ENCODE measurements around the gene TUFT1.
"Not testable (repeated sequence)": the region's sequence is repeated elsewhere in the genome, so short reads cannot be mapped to it uniquely, and the experiment has no call there.

The TUFT1 gene

DNA sequence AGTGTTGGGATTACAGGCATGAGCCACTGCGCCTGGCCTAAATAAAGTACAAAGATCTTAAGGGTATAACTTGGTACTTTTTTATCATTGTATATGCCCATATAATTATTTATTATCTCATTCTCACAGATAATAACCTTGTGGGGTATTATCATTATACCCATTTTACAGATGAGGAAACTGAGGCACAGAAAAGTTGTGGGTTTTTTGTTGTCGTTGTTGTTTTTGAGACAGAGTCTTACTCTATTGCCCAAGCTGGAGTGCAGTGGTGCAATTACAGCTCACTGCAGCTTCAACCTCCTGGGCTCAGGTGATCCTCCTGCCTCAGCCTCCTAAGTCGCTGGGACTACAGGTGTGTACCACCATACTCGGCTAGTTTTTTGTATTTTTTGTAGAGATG lies 24.8 kb upstream of the TUFT1 start:
- no peak for DNase-seq (ENCODE audit: low read depth in 1 of 2, low spot score in 1 of 2)
- no peak for TF ChIP-seq JUND (IDR thresholded peaks at IDR 0.05; ENCODE audit: low read depth)
- in situ Hi-C loops (cut with HindIII; ENCODE audit: low pct_unique_long_range_greater_than_20kb, low sequenced_read_pairs) = no loop called here

DNA sequence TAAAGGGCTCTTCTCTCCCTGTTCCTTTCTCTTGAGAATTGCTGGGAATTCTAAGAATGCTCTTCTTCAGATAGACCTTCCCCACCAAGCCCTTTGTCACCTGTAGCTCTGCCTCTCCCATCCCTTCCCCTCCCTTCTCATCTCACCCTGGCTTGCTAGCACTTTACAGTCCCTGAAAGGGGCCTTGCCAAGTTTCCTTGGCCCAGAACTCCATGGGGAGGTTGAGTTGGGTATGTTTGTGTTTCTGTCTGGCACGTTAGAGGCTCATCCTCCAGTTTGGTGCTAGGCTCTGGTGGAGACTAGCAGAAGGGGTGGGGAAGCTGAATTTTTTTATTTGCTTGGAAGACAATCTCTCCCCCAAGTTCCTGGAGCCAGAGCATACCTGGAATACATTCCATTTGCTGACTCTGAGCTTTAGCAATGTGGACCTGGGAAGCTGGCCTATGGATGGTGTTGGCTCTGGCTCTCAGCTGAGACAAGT lies 24.0 kb upstream of the TUFT1 start:
- in situ Hi-C loops (cut with HindIII; ENCODE audit: low pct_unique_long_range_greater_than_20kb, low sequenced_read_pairs) = no loop called here
- peak; percentile 24 to 88 for DNase-seq (ENCODE audit: low read depth in 1 of 2, low spot score in 1 of 2)
- TF ChIP-seq JUND (IDR thresholded peaks at IDR 0.05; ENCODE audit: low read depth) = no peak

DNA sequence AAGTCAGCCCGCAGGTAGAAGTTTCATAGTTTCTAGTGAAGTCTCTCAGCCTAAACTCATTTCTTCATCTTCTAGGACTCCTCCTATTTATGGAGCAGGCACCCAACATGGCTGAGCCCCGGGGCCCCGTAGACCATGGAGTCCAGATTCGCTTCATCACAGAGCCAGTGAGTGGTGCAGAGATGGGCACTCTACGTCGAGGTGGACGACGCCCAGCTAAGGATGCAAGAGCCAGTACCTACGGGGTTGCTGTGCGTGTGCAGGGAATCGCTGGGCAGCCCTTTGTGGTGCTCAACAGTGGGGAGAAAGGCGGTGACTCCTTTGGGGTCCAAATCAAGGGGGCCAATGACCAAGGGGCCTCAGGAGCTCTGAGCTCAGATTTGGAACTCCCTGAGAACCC lies 21.7 kb upstream of the TUFT1 start:
- in situ Hi-C loops (cut with HindIII; ENCODE audit: low pct_unique_long_range_greater_than_20kb, low sequenced_read_pairs) = no loop called here
- DNase-seq (ENCODE audit: low read depth in 1 of 2, low spot score in 1 of 2) = no peak
- no peak for TF ChIP-seq JUND (IDR thresholded peaks at IDR 0.05; ENCODE audit: low read depth)

DNA sequence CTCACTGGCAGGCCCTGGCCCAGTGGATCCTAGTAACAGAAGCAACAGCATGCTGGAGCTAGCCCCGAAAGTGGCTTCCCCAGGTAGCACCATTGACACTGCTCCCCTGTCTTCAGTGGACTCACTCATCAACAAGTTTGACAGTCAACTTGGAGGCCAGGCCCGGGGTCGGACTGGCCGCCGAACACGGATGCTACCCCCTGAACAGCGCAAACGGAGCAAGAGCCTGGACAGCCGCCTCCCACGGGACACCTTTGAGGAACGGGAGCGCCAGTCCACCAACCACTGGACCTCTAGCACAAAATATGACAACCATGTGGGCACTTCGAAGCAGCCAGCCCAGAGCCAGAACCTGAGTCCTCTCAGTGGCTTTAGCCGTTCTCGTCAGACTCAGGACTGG lies 21.2 kb upstream of the TUFT1 start:
- TF ChIP-seq JUND (IDR thresholded peaks at IDR 0.05; ENCODE audit: low read depth) = no peak
- no peak for DNase-seq (ENCODE audit: low read depth in 1 of 2, low spot score in 1 of 2)
- in situ Hi-C loops (cut with HindIII; ENCODE audit: low pct_unique_long_range_greater_than_20kb, low sequenced_read_pairs) = no loop called here

DNA sequence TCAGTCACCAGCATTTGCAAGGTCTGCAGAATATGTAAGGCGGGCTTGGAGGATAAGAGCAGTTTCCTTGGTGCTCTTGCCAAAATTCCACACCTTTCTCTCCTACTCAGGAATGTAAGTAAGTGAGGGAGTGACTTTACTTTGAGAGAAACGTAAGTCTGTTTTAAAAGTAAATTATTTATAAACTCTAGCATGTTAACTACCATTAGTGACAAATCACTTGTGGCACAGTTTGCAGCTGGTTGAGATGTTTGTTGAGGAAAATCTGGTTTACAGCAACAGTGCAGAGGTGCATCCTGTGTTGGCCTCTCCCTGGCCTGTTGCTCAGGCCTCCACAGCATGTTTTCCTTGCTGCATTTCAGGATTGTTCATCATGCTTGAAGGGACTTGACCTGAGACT lies 20.4 kb upstream of the TUFT1 start:
- in situ Hi-C loops (cut with HindIII; ENCODE audit: low pct_unique_long_range_greater_than_20kb, low sequenced_read_pairs) = no loop called here
- no peak for TF ChIP-seq JUND (IDR thresholded peaks at IDR 0.05; ENCODE audit: low read depth)
- DNase-seq (ENCODE audit: low read depth in 1 of 2, low spot score in 1 of 2) = no peak

DNA sequence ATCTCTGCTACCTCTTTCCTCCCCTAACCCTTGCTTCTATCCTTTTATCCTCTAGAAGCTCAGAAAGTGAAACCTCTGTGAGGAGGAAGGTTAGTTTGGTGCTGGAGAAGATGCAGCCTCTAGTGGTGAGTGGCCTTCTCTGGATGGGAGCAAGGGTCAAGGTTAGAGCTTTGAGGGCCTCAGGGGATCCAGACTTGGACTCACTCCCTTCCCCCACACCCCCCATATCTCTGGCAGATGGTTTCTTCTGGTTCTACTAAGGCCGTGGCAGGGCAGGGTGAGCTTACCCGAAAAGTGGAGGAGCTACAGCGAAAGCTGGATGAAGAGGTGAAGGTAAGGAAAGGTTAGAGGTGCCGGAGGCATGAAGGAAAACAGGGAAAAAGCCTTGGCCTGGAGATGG lies 19.8 kb upstream of the TUFT1 start:
- DNase-seq (ENCODE audit: low read depth in 1 of 2, low spot score in 1 of 2) = no peak
- TF ChIP-seq JUND (IDR thresholded peaks at IDR 0.05; ENCODE audit: low read depth) = no peak
- in situ Hi-C loops (cut with HindIII; ENCODE audit: low pct_unique_long_range_greater_than_20kb, low sequenced_read_pairs) = no loop called here

DNA sequence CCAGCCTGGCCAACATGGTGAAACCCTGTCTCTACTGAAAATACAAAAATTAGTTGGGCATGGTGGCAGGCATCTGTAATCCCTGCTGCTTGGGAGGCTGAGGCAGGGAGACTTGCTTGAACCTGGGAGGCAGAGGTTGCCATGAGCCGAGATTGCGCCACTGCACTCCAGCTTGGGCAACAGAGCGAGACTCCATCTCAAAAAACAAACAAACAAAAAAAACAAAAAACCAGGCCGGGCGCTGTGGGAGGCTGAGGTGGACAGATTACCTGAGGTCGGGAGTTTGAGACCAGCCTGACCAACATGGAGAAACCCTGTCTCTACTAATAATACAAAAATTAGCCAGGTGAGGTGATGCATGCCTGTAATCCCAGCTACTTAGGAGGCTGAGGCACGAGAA lies 17.7 kb upstream of the TUFT1 start:
- DNase-seq (ENCODE audit: low read depth in 1 of 2, low spot score in 1 of 2); in situ Hi-C loops (cut with HindIII; ENCODE audit: low pct_unique_long_range_greater_than_20kb, low sequenced_read_pairs): not testable (repeated sequence)

DNA sequence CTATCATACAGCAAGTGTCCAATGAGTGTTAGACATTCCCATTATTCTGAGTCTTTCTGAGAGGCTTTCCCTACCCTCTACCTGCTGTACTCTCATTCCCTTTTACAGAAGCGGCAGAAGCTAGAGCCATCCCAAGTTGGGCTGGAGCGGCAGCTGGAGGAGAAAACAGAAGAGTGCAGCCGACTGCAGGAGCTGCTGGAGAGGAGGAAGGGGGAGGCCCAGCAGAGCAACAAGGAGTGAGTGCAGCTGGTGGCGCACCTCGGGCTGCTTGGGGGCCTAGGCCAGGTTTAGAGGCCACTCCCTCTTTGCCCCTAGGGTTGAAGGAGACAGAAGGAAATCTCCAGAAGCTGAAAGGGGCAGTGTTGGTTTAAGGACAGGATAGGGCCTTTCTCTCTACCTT lies 16.8 kb upstream of the TUFT1 start:
- DNase-seq (ENCODE audit: low read depth in 1 of 2, low spot score in 1 of 2) = no peak
- TF ChIP-seq JUND (IDR thresholded peaks at IDR 0.05; ENCODE audit: low read depth) = no peak
- in situ Hi-C loops (cut with HindIII; ENCODE audit: low pct_unique_long_range_greater_than_20kb, low sequenced_read_pairs) = no loop called here

DNA sequence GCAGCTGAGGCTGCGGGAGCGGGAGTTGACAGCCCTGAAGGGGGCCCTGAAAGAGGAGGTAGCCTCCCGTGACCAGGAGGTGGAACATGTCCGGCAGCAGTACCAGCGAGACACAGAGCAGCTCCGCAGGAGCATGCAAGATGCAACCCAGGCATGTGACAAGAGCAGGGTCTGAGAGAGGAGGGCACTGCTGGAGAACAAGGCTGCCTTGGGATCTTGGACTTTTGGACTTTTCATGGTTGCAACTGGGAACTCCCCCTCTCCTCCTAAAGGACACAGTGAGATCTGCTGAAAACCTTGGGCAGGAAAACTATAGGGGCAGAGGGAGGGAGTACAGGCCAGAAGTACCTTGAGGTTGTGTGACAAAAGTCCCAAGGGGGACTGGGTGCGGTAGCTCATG lies 15.4 kb upstream of the TUFT1 start:
- DNase-seq (ENCODE audit: low read depth in 1 of 2, low spot score in 1 of 2) = no peak
- in situ Hi-C loops (cut with HindIII; ENCODE audit: low pct_unique_long_range_greater_than_20kb, low sequenced_read_pairs) = no loop called here
- no peak for TF ChIP-seq JUND (IDR thresholded peaks at IDR 0.05; ENCODE audit: low read depth)

DNA sequence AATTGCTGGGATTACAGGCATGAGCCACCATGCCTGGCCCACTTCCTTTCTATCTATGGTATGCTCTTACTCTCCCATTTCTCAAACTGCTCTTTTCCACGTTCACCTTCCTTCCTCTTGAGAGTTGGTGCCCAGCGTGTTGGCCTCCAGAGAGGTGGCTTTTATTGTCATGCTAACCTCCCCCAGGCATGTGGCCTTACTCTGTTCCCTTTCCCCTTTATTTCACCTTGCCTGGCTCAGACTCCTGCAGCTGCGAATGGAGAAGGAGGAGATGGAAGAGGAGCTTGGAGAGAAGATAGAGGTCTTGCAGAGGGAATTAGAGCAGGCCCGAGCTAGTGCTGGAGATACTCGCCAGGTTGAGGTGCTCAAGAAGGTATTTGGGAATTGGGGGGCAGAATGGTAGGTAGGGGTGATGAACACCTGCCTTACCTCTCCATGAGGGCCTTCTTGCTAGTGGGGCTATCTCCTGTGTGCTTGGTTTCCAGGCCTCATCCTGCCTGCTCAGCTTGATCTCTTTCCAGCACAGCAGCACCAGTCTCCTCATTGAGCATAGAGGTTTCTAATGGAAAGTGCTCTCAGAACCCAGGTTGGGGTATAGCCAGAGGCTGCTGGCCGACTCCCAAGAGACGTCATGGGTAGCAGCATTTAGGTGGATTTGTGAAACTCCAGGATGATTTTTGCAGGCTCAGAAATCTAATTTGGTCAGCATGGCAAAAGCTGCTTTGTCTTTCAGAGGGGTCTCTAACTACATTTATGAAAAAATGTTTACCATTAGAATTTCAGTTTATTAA lies 13.2 kb upstream of the TUFT1 start:
- no peak for DNase-seq (ENCODE audit: low read depth in 1 of 2, low spot score in 1 of 2)
- no peak for TF ChIP-seq JUND (IDR thresholded peaks at IDR 0.05; ENCODE audit: low read depth)
- in situ Hi-C loops (cut with HindIII; ENCODE audit: low pct_unique_long_range_greater_than_20kb, low sequenced_read_pairs) = no loop called here

DNA sequence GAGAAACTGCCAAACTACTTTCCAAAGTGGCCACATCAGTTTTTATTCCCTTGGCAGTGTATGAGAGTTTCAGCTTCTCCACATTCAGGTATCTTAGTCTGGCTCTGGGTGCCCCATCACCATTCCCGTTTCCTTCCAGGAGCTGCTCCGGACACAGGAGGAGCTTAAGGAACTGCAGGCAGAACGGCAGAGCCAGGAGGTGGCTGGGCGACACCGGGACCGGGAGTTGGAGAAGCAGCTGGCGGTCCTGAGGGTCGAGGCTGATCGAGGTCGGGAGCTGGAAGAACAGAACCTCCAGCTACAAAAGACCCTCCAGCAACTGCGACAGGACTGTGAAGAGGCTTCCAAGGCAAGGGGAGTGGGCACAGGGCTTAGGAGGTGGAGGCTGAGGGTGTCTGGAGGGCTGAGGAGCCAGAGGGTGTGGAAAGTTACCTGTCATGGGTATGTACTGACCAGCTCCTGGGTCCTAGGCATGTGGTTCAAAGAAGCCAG lies 10.9 kb upstream of the TUFT1 start:
- TF ChIP-seq JUND (IDR thresholded peaks at IDR 0.05; ENCODE audit: low read depth) = no peak
- DNase-seq (ENCODE audit: low read depth in 1 of 2, low spot score in 1 of 2) = no peak
- in situ Hi-C loops (cut with HindIII; ENCODE audit: low pct_unique_long_range_greater_than_20kb, low sequenced_read_pairs) = no loop called here

DNA sequence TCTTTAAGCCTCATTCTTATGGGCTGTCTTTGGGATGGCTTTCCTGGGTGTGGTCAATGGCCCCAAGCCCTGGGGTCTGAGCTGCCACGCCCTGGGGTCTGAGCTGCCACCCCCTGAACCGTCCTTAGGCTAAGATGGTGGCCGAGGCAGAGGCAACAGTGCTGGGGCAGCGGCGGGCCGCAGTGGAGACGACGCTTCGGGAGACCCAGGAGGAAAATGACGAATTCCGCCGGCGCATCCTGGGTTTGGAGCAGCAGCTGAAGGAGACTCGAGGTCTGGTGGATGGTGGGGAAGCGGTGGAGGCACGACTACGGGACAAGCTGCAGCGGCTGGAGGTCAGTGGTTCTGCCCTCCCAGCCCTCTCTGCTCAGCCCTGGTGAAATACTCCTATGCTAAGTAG lies 10.3 kb upstream of the TUFT1 start:
- TF ChIP-seq JUND (IDR thresholded peaks at IDR 0.05; ENCODE audit: low read depth) = no peak
- DNase-seq (ENCODE audit: low read depth in 1 of 2, low spot score in 1 of 2) = no peak
- in situ Hi-C loops (cut with HindIII; ENCODE audit: low pct_unique_long_range_greater_than_20kb, low sequenced_read_pairs) = no loop called here

DNA sequence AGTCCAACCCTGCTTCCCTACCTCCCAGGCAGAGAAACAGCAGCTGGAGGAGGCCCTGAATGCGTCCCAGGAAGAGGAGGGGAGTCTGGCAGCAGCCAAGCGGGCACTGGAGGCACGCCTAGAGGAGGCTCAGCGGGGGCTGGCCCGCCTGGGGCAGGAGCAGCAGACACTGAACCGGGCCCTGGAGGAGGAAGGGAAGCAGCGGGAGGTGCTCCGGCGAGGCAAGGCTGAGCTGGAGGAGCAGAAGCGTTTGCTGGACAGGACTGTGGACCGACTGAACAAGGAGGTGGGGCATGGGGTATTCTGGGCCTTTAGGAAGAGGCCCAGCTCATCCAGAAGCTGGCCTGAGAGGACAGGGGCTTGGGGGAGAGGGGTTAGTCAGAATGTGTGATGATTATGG lies 9.6 kb upstream of the TUFT1 start:
- no peak for DNase-seq (ENCODE audit: low read depth in 1 of 2, low spot score in 1 of 2)
- no peak for TF ChIP-seq JUND (IDR thresholded peaks at IDR 0.05; ENCODE audit: low read depth)
- in situ Hi-C loops (cut with HindIII; ENCODE audit: low pct_unique_long_range_greater_than_20kb, low sequenced_read_pairs) = no loop called here

DNA sequence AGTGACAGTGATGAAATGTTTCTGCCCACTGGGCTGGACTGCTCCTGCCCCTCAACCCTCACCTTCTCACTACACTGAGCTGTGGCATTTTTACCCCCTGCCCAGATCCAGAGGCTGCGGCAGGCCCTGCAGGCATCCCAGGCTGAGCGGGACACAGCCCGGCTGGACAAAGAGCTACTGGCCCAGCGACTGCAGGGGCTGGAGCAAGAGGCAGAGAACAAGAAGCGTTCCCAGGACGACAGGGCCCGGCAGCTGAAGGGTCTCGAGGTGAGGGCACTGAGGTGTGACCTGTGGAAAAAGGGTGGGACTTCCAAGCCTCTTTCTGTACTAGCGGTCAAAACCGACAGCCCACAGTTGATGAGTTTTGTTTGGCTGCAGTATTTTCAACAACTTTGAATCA lies 6.2 kb upstream of the TUFT1 start:
- in situ Hi-C loops (cut with HindIII; ENCODE audit: low pct_unique_long_range_greater_than_20kb, low sequenced_read_pairs) = no loop called here
- no peak for DNase-seq (ENCODE audit: low read depth in 1 of 2, low spot score in 1 of 2)
- TF ChIP-seq JUND (IDR thresholded peaks at IDR 0.05; ENCODE audit: low read depth) = no peak

All from T47D (cell line).